ENCODE measurements around the gene TARS3. TPM values are rescaled to one million over a fixed set of nuclear protein-coding genes. Genes with fewer than 3 reads are reported as not detected.
A peak's percentile ranks its signal among the peaks of the same experiment; 100 is the strongest.

The TARS3 gene
- total RNA-seq, 1 experiment from 2014 or later = 12.1 TPM

- DNase-seq (ENCODE audit: low read depth) = peak; percentile 93
Measured at GRCh38 chr15:101698314-101698713, 26.0 kb downstream of the TARS3 start.

DNA sequence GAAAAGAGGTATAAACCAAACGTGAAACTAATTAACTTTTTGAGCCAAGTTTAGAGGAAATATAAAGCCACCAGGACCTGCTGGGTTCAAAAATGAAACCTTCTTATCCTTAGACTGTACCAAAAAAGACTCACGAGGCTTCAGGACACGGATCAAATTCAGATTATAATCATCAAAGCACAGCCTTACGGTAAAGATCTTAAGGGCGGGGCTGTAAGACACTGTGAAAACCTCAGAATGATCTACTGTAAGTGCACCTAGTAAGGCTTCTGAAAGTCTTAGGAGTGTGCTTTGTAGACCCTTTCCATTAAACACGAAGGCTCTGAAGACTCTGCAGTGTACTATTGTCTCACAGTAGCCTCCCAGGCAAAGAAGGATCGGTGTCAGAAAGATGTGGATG is 26.8 kb downstream of the TARS3 start:
- DNase-seq (ENCODE audit: low read depth) = no peak

DNA sequence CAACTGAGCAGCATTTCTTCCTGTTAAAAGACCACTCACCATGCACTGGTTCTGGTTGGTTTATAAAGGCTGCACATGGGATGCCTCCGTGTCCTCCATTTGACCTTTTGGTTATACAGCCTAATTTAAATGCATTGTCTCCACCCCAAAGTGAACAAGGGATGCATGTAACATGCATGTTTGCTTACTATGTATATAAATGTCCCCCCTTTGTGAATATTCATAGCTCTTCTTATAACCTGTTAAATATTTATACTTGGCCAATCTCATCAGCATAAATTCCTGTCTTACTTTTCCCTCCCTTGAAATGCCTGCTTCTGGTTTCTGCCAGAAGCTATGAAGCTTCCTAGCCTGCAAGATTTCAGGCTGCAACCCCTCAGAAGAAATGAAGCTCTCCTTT is 27.4 kb downstream of the TARS3 start:
- DNase-seq (ENCODE audit: low read depth) = no peak

DNA sequence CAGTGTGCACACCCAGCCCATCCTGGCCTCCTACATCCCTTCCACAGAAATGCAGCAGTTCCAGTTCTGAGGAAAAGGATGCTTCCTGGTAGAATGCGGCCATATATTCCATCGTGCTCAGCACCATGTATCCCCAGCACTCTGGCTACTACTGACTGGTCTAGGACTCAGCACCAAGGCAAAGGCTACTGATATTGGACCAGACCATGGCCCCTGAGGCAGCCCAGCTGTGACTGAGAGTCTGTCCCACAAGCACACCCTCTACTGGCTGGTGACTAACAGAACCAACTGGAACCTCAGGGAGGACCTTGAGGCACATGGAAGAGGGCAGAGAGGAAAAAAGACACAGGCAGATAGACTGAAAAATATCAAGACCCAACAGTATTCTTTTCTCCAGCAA is 30.0 kb downstream of the TARS3 start:
- no peak for DNase-seq (ENCODE audit: low read depth)

- DNase-seq (ENCODE audit: low read depth) = no peak
Measured at GRCh38 chr15:101692801-101693598, 31.3 kb downstream of the TARS3 start.

- DNase-seq (ENCODE audit: low read depth) = peak; percentile 82
Measured at GRCh38 chr15:101689901-101690300, 34.4 kb downstream of the TARS3 start.

- DNase-seq (ENCODE audit: low read depth) = no peak
Measured at GRCh38 chr15:101686718-101687117, 37.6 kb downstream of the TARS3 start.

GRCh38 chr15:101684877-101685276 is 39.4 kb downstream of the TARS3 start:
- DNase-seq (ENCODE audit: low read depth) = no peak

- peak; percentile 67 for DNase-seq (ENCODE audit: low read depth)
Measured at GRCh38 chr15:101684384-101684783, 39.9 kb downstream of the TARS3 start.

- no peak for DNase-seq (ENCODE audit: low read depth)
Measured at GRCh38 chr15:101679806-101680205, 44.5 kb downstream of the TARS3 start.

DNA sequence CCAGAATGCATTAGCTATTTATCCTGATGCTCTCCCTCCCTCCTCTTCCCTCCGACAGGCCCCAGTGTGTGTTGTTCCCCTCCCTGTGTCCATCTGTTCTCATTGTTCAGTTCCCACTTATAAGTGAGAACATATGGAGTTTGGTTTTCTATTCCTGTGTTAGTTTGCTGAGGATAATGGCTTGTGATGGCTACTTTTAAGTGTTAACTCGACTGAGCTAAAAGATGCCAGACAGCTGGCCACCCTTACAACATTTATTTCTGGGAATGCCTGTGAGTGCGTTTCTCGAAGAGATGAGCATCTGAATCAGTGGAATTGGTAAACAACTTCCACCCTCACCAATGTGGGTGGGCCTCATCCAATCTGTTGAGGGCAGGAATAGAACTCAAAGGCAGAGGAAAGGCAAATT is 47.3 kb downstream of the TARS3 start:
- DNase-seq (ENCODE audit: low read depth) = peak; percentile 33

DNA sequence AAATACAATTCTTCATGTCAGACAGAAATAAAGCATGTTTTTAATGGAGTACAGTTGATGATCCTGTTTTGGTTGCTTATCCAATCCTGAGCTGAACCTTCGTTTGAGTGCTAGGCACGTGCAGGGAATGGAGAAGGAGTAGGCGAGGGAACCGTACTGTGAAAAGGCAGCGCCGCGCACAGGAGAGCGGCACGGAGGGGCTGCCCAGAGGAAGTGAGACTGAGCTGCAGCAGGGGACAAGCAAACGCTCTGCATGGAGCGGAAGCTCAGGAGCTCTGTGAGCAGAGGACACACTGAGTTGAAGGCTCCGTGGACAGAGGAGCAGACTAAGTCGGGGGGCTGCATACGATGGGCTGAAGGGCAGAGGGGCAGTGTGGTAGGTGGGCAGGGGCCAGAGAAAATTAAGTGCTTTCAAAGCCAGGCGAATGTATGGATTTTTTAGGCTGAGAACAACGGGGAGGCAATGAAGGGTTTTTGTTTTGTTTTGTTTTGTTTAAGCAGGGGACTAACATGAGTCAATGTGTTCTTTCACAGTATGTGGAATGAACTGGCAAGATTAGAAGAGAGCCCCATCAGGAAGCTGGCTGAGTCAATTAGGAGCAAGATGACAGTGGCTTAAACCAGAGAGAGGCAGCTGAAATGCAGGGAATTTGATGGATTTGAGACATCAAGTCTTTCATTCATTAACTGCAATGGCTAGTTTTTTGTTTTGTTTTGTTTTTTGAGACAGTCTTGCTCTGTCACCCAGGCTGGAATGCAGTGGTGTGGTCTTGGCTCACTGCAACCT is 48.3 kb downstream of the TARS3 start:
- DNase-seq (ENCODE audit: low read depth) = peak; percentile 74

GRCh38 chr15:101675015-101675414 is 49.3 kb downstream of the TARS3 start:
- peak; percentile 89 for DNase-seq (ENCODE audit: low read depth)

GRCh38 chr15:101672298-101672697 is 52.0 kb downstream of the TARS3 start:
- DNase-seq (ENCODE audit: low read depth) = no peak

- no peak for DNase-seq (ENCODE audit: low read depth)
Measured at GRCh38 chr15:101669744-101670143, 54.5 kb downstream of the TARS3 start.

- no peak for DNase-seq (ENCODE audit: low read depth)
Measured at GRCh38 chr15:101667881-101668280, 56.4 kb downstream of the TARS3 start.

- peak; percentile 74 for DNase-seq (ENCODE audit: low read depth)
Measured at GRCh38 chr15:101664303-101664913, 59.9 kb downstream of the TARS3 start.

GRCh38 chr15:101662203-101662602 is 62.1 kb downstream of the TARS3 start:
- no peak for DNase-seq (ENCODE audit: low read depth)

DNA sequence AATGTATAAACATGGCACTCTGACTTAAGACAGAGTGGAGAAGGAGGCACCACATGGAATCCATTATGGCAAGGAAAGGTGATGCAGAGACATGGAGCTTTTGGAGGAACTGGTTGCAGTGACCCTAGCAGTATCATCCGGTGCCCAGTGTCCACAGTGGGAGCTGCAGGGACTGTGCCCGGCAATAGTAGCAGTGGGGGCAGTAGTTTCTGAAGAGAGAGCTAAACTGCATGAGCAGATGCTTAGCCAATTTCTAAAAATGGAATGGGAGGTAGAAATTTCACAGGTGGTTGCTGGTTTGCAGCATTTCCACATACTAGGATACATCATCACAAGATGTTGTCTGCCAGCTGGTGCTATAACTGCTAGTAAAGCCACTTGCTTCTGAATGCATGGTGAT is 64.3 kb downstream of the TARS3 start:
- no peak for DNase-seq (ENCODE audit: low read depth)

DNA sequence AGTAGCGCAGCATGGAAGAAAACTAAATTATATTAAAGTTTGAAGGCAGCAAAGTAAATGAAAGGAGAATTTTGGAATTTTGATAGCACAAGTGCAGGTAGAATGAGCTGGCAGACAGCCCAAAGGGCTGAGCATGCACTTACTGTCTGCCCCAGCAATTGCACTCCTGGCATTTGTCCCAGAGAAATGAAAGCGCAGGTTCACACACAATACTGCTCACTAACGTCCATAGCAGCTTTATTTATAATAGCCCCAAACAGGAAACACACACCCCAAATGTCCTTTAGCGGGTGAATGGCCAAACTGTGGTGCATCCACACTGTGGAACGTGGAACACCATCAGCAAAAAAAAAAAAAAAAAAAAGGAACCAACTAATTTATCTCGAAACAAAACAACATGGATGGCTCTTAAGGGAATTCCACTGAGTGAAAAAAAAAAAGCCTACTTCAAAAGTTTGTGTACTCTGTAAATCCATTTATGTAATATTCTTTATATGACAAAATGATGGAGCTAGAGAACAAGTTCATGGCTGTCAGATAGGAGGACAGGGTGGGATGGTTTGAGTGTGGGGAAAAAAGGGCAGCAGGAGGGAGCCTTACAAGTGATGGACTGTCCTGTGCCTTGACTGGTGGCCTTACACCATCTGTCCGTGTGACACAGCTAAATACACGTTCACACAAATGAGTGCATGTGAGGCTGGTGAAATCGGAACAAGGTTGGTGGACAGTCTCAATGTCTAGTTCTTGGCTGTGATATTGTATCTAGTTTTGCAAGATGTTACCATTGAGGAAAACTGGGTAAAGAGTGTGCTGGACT is 66.1 kb downstream of the TARS3 start:
- no peak for DNase-seq (ENCODE audit: low read depth)

DNA sequence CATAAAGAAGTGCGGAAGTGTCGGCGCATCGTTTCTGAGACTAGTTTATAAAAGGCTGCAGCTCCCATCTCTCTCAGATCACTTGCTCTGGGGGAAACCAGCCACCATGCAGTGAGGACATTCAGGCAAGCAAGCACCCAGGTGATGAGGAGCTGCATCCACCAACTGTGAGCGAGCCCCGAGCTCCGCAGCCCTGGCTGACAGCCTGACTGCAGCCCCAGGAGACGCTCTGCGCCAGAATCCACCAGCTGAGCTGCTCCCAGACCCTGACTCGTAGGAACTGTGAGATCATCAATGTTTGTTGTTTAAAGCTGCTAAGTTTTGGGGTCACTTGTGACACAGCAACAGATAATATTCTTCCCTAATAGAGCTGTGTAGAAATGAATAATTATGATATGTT is 67.1 kb downstream of the TARS3 start:
- DNase-seq (ENCODE audit: low read depth) = no peak
